GM10248 (cell line): ENCODE data around the gene VCX2.
"Not testable (repeated sequence)": the region's sequence is repeated elsewhere in the genome, so short reads cannot be mapped to it uniquely, and the experiment has no call there.

Experiments used
- CTCF ChIA-PET: fragments of 300-600 bp; sonication (Branson Sonifier 250); formaldehyde crosslinking; extraction: SDS; loops from one replicate; lab custom pipeline; 2021; ENCODE audit warnings: antibody characterized with exemption; lab: Yijun Ruan, JAX
- POLR2A ChIA-PET: fragments of 350-650 bp; sonication (Branson Sonifier 250); formaldehyde crosslinking; extraction: SDS; loops from one replicate; lab custom pipeline; 2020; ENCODE audit warnings: antibody characterized with exemption; lab: Yijun Ruan, JAX
- DNase-seq: peaks from one replicate; pipeline ENCODE4 v3.0.0; 2012; ENCODE audit errors: extremely low spot score
- CTCF ChIP-seq: IDR thresholded peaks from 2 replicates; pipeline ENCODE4 v1.5.1; 2012; ENCODE audit warnings: mild to moderate bottlenecking, low read depth; ENCODE audit errors: extremely low read depth, missing control alignments, control extremely low read depth

Gene VCX2

GRCh38 chrX:8191022-8191421, 20.0 kb upstream of the VCX2 start:
- ChIA-PET CTCF (no interaction called here), POLR2A (no interaction called here)
- DNase-seq, result no peak
- TF ChIP-seq CTCF, result no peak

- ChIA-PET POLR2A (no interaction called here), CTCF (no interaction called here)
- no peak for TF ChIP-seq CTCF
- DNase-seq, result no peak
Observed at GRCh38 chrX:8190341-8190830, 19.3 kb upstream of the VCX2 start.

DNA sequence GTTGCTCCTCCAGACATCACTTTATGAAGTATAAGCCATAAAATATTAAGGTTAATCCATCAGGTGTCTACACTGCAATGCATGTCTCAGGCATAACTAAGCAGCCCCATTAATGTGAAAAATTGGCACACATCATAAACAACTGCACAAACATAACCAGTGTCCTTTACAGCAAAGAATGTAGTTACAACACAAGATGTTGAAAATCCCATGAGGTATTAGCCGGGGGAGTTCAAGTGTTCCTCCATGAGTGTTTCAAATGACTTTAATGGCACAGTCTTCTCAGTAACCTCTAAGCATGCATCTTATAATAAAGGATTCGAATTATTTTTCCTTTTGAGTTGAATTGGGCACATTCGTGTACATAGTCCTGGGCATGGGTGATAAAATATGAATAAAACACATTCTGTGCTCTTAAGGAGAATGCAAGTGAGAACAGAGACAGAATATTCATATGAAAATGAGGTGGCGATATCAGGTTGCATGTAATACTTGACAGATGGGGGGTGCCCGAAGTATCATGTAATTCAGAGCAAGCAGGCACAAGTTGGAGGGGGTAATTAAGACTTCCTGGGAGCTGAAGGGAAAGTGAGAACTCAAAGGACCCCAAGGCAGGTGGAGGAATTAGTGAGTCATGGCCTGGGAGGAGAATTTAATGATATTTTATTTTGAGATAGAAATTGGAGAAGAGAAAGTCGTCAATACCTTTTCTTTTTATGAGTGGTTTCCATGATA, 18.2 kb upstream of the VCX2 start:
- ChIA-PET POLR2A (no interaction called here), CTCF (no interaction called here)
- no peak for TF ChIP-seq CTCF
- DNase-seq, result no peak

DNA sequence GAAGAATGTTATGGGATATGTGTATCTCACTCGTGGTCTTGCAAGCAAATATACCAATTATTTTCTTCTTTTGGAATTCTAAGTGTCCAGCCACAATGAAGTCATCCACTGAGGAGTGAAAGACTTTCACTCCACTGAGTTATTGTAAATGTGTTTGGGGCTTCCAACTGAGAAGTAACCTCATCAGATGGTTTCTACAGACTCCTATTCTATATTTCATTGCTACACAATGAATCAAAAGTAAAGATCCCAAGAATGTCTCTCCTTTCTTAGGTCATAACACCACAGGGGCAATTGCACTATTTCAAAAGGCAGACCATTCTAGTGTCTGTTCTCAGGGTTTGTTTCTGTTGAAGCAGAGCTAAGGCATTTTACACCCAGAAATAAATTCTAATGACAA, 12.3 kb upstream of the VCX2 start:
- CTCF ChIA-PET, result no interaction called here
- DNase-seq, result no peak
- no peak for TF ChIP-seq CTCF
- POLR2A ChIA-PET, result no interaction called here

- TF ChIP-seq CTCF, result no peak
- CTCF ChIA-PET, result no interaction called here
- POLR2A ChIA-PET, result no interaction called here
- no peak for DNase-seq
Observed at GRCh38 chrX:8179656-8180055, 8.6 kb upstream of the VCX2 start.

DNA sequence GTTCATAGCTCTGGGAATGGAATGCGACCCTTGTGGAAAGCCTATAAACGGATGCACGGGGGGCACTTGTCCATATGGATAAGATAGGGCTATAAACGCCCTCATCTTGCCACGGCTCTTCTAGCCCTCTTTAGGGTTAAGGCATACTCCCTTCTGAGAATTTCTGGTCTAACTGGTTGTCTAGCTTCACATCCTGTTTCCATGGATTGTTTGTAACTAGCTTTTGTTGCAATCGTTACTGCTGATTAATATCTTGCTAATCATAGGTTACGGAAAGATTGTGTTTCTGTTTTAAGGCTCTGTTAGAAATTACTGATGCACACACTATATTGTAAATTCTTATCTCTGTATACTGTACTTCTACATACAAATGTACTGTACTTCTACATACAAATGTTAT, 17.1 kb downstream of the VCX2 start:
- DNase-seq, CTCF ChIA-PET, POLR2A ChIA-PET: not testable (repeated sequence)

DNA sequence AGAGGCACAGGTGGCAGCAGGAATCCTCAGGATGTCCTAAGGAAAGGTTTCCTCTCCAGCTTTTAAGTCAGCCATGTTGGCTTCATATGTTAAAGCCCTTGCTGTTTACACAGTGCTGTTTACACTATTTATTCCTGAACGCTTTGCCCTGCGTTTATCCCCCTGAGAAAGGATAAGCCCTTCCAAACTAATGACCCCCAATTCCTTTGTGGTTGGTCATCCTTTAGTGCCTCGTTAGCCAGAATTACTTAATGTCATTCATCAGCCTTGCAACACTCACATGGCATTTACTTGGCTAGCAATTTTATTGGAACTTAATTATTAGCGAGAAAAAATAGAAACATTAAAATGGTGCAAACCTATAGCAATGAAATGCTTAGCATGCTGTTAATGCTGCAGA, 23.8 kb downstream of the VCX2 start:
- ChIA-PET POLR2A (no interaction called here), CTCF (no interaction called here)
- no peak for DNase-seq
- no peak for TF ChIP-seq CTCF
